Ramos (cell line): ENCODE measurements around the gene CHFR.
"Not testable (repeated sequence)": the region's sequence is repeated elsewhere in the genome, so short reads cannot be mapped to it uniquely, and the experiment has no call there.

ENCODE experiments used
- in situ Hi-C: fragments of 300-500 bp; cut with MboI; formaldehyde crosslinking; loops from one replicate; pipeline ENCODE4 v1.14.3; 2022; ENCODE audit warnings: low sequenced_read_pairs; ENCODE audit not compliant: unreplicated experiment

Gene CHFR

DNA sequence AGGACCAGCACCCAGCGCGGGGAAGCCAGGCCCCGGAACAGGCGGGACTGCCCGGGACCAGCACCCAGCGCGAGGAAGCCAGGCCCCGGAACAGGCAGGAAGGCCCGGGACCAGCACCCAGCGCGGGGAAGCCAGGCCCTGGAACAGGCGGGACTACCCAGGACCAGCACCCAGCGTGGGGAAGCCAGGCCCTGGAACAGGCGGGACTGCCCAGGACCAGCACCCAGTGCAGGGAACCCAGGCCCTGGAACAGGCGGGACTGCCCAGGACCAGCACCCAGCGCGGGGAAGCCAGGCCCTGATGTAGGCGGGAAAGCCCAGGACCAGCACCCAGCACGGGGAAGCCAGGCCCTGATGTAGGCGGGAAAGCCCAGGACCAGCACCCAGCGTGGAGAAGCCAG, 12.8 kb downstream of the CHFR start:
- in situ Hi-C loops: not testable (repeated sequence)

DNA sequence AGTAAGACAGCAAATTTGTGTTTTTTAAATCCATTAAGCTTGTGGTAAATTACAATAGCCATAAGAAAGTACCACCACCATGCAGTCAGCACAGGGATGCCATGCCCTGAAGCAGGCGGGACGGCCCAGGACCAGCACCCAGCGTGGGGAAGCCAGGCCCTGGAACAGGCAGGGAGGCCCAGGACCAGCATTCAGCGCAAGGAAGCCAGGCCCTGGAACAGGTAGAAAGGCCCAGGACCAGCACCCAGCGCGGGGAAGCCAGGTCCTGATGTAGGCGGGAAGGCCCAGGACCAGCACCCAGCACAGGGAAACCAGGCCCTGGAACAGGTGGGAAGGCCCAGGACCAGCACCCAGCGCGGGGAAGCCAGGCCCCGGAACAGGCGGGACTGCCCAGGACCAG, 13.2 kb downstream of the CHFR start:
- in situ Hi-C loops: no loop called here

DNA sequence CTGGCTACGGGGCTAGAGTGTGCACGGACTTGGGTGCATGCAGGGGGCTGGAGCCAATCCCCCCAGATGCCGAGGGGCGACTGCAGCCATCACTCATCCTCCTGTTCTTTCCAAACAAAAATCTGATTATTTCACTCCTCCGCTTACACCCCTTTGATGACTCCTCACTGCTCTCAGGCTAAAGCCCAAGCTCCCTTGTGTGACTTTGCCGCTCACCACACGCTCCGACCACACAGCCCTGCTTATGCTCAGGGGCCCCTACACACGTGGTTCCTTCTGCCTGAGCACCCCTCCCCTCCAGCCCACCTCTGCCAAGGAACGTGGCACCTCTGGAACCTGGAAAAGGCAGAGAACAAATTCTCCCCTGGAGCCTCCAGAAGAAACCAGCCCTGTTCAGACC, 13.7 kb downstream of the CHFR start:
- in situ Hi-C loops: no loop called here

DNA sequence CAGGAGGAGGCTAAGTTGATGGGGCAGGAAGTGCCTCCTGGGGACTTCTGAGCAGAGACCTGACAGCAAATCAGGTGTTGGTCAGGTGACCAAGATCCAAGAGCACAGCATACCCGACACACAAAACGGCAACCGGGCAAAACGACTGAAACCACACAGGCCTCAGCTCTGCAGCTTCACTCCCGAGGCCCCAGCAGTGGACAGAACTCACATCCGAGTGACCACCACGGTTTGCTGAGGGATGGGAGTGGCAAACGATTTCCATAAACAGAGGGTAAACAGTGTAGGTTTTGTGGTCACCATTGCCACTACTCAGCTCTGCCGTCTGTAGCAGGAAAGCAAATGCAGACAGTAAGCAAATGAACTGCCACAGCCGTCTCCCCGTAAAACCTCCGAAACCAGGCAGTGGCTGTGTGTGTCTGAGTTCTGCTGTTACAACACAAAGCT, 14.4 kb downstream of the CHFR start:
- in situ Hi-C loops: no loop called here

DNA sequence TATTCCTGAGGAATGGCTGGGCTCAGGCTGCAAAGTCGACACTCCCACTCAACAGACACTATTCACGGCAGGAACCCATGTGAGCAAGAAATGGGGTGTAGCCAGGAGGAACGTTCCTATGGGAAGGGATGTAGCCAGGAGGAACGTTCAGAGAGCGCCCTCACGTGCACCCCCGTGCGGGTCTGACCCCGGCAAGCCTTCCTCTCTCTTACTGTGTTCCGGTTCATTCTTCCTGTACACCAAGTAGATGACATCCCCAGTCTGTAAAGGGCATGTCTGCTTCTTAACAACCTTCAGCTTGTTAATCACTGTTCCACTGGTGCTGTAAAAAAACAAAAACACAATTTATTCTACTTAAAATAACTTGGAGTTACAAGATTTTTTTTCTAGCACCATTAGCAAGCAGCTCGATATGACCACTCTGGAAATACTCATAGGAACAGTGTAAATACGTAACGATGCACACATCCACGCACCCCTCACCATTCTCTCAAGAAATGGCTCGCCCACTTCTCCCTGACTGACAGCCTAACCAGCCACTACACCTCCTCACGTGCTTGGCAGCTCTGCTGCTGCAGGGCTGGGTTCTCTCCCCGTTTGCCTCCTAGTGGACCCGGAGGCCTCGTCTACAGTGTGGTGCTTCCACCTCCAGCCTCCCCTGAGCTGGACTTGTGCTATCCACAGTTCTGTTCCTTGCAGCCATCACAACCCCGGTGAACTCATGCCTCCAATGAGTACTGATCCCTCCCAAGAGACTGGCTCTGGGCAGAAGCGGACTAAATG, 15.1 kb downstream of the CHFR start:
- in situ Hi-C loops: no loop called here

DNA sequence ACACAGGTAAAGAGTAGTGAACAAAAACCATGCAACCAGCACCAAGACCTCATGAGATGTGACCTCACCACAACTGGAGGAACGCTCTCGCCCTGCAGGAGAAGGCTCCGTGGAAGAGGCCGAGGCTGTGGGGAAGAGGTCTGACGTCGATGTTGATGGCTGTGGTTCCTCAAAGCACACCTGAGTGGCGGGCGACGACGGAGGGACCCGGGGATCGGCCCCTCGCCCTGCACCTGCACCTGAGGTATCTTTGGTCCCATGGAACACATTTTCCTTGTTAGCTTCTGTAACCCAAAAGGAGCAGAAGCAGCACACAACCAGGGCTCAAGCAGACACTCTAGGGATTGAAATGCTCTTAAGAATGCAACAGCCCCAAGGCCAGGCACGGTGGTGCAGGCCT, 17.9 kb downstream of the CHFR start:
- in situ Hi-C loops: no loop called here

DNA sequence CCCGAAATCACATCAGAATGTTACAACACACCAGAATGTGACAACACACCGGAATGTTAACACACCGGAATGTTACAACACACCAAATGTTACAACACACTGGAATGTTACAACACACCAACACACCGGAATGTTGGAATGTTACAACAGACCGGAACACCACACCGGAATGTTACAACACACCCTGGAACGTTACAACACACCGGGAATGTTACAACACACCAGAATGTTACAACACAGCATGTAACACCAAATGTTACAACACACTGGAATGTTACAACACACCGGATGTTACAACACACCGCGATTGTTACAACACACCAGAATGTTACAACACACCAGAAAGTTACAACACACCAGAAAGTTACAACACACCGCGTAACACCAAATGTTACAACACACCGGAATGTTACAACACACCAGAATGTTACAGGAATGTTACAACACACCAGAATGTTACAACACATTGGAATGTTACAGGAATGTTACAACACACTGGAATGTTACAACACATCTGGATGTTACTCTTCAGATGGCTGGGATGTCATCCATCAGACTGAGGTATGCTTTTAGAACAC, 21.1 kb downstream of the CHFR start:
- in situ Hi-C loops: no loop called here

DNA sequence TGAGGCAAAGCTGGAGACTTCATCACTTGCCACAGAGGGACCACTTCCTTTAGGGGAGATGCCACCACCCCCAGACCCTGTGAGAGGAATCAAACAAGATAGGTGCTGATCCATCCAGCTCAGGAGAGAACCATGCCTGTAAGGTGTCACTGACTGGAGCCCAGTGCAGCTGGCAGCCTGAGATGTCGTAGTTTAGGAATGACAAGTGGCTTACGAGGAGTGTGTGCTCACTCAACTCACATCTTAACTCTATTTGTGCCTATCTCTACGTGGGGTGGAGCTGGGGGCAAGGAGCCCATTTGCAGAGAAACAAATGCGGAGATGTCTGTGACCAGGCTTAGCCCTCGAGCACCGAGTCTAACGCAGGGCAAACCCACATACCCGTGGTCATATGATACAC, 25.8 kb downstream of the CHFR start:
- in situ Hi-C loops: no loop called here

DNA sequence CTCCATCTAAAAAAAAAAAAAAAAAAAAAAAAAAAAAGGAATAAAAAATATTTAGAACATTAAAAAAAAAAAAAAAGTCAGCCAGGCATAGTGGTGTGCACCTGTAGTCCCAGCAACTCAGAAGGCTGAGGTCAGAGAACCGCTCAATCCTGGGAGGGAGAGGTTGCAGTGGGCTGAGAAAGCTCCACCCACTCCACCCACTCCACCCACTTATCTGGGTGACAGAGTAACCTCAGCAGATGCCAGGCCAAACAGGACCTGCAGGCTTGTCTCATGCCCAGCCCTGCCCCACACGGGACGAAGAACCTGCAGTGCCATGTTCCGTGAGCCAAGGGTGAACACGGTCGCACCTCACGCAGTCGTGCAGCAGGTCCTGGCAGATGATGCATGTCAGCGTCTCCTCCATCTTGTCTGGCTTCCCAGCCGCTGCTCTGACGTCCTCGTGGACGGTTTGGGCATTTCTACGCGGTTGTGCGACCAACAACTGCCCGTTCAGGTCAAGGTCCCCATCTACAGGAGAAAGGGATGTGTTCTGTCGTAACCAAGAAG, 28.6 kb downstream of the CHFR start:
- in situ Hi-C loops: no loop called here

DNA sequence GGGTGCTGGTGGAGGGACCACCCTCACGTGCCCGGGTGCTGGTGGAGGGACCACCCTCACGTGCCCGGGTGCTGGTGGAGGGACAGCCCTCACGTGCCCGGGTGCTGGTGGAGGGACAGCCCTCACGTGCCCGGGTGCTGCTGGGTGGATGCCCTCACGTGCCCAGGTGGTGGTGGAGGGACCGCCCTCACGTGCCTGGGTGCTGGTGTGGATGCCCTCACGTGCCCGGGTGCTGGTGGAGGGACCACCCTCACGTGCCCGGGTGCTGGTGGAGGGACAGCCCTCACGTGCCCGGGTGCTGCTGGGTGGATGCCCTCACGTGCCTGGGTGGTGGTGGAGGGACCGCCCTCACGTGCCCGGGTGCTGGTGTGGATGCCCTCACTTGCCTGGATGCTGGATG, 30.4 kb downstream of the CHFR start:
- in situ Hi-C loops: not testable (repeated sequence)

DNA sequence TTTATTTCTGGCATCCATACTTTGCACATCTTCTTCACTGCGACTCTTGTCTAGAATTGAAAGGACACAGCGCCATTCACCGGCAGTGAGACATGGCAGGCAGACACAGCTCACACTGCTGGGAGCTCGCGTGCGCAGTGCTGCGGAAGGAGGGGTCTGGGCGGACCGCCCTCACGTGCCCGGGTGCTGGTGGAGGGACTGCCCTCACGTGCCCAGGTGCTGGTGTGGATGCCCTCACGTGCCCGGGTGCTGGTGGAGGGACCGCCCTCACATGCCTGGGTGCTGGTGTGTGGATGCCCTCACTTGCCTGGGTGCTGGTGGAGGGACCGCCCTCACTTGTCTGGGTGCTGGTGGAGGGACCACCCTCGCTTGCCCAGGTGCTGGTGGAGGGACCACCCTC, 30.8 kb downstream of the CHFR start:
- in situ Hi-C loops: no loop called here

DNA sequence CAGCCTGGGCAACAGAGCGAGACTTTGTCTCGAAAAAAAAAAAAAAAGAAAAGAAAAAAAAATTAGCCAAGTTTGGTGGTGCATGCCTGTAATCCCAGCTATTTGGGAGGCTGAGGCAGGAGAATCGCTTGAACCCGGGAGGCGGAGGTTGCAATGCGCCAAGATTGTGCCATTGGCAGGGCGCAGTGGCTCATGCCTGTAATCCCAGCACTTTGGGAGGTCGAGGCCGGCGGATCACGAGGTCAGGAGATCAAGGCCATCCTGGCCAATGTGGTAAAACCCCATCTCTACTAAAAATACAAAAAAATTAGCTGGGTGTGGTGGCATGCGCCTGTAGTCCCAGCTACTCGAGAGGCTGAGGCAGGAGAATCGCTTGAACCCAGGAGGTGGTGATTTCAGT, 32.2 kb downstream of the CHFR start:
- in situ Hi-C loops: not testable (repeated sequence)

DNA sequence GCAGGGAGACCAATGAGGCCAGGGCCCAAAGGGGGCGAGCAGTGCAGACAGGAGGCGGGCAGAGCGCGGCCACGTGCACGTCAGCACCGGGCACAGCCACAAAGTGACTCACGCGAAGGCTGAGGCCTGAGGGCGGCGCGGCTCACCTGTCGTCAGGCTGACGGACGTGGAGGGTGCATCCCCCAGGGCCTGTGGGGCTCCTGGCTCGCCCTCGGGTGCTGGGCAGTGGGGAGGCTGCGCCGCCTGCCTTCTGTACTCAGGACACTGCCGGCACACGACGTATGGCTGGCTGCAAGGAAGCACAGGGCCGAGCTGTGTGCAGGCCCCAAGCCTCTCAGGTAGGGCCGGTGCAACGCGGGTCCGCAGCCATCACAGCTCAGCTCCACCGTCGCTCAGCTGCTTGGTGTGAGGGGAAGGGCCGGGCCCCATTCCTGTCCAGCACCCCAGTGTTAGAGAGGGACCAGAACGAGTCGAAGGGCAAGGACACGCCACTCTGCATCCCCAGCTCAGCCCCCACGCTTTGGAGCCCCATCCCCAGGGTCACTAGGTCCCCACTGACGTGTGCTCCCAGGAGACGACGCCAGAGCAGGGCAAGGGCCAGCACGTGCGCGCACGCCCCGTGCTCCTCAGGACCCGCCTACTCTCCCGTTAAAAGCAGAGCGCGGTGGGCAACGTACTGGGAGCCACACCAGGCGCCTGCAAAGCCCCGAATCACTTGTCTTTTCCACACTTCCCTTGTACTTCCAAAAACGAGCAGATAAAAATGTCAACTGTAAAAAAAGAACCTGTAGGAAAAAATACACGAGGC, 33.9 kb downstream of the CHFR start:
- in situ Hi-C loops: no loop called here

DNA sequence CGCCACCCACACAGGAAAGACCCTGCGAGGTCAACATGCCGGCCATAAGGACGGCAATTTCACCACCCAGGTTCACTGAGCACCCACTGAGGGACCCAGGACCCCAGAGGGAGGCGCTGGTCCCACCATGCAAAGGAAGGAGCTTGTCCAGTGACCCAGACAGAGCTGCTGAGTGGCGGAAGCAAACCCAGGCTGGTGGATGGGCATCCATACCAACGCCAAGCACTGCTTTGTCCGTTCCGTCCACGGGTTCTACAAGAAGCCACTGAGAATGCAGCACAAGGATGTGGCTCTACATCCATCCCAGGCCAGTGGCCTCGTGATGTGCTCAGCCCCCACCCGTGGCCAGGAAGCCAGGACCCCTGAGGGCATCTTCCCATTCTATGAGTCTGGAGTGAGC, 34.9 kb downstream of the CHFR start:
- in situ Hi-C loops: no loop called here

DNA sequence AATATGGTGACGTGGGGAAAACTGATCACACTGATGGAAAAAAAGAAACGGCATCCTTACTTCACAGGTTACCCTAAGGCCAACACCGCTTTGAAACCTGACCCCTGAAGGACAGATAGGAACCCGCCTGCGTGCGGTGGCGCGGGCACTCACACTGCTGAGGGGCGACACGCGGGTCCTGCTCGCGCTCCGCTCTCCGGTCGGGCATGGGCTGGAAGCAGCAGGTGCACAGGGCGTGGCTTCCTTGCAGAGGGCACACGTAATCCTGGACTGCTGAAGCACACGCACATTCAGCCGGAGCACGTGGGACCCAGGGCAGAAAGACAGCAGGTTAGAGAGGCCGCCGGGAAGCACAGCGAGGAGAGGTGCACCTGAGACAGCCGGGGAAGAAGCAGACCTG, 35.9 kb downstream of the CHFR start:
- in situ Hi-C loops: no loop called here

DNA sequence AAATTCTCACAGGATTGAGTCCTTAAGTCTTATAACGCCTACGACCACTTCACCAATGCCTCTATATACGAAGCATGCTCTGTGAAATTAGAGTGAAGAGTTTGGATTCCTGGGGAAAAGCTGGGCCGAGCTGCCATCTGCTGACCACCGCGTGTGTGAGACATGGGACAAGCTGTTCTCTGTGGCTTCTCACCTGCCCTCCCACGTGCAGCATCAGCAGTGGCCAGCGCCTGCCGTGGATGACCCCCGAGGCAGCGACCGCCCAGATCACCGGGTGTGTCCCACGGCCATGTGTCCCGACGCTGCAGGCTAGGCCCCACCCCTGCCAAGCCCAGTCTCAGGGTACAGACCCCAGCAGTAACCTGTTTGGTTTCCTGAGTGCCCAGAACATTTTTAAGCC, 37.1 kb downstream of the CHFR start:
- in situ Hi-C loops: no loop called here

DNA sequence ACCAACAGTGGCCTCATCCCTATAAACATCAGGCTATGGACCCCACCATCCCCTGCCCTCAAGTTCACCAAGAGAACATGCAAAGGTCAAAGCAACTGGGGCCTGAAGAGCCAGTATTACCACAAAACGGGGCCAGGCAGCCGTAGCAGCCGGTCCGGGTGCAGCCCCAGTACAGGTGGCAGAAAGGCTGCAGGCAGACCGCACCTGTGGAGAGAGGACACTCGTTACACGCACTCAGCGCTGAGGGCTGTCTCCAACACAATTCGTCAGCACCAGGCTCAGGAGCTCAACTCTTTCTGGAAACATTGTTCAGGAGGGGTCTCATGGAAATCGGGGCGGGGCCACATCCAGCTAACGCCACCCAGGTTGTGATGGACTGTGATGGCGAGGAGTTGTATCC, 38.9 kb downstream of the CHFR start:
- in situ Hi-C loops: no loop called here

DNA sequence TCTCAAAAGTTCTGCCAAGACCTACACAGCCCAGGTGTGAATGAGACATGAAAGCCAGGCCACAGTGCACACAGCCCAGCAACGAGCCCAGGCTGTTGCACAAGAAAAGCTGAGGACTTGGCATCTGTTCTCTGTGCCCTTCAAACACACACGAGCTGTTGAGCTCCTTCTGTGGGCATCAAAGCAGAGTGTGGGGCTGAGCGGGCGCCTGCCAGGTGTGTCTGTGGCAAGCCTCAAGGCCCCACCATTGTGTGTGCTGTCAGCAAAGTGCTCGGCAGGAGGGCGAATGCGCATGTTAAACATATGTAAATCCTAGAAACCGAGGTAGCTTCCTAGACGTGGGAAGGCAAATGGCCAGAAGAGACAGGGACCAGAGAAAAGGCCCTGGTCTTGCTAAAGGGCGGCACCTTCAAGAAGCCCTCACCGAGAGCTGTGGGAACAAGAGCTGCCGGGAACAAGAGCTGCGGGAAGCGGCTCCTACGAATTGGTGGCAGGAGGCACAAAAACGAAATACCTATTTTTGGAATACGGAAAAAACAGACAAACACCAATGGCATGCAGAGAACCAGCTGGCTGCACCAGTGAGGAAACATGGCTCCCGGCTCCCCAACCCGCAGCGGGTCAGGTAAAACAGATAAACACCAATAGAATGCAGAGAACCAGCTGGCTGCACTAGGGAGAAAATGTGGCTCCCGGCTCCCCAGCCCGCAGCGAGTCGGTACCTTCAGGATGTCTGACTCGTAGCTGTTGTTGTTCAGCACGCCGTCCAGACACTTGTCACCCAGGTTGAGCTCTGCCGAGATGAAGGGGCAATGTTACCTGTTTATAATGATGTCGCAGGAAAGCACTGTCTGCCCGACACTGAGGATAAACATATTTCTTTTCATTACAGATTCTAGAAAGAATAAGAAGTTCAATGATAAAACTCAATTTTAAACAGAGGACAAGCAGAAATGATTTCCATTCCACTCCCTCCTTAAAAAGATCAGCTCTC, 39.7 kb downstream of the CHFR start:
- in situ Hi-C loops: no loop called here

DNA sequence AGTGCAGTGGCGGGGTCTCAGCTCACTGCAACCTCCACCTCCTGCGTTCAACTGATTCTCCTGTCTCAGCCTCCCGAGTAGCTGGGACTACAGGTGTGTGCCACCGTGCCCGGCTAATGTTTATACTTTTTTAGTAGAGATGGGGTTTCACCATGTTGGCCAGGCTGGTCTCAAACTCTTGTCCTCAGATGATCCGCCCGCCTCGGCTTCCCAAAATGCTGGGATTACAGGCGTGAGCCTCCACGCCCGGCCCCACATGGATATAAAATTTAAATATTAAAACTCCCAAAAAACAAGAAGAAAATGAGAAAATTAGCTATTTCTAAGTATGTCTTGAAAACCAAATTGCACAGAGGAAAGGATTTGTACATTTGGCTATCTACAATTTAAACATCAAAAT, 42.7 kb downstream of the CHFR start:
- in situ Hi-C loops: not testable (repeated sequence)
